ENCODE results near the gene SP3.

The SP3 gene

DNA sequence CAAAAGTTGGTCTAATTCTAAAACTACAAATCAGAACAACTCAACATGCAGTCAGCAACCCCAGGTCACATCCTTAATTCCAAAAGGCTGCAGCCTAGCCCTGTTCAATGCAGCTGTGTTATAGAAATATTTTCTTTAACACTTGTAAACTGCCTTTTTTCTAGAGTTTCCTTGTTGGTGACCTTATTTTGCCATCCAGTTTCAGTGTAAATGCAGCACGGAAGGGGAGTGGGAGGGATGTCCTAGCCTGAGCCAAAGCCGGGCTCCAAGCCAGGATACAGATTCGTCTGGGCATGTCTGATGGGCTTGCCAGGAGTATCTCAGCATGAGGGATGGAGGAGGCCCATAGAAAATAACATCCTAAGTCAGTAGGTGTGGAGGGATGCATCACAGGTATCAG is 17.7 kb upstream of the SP3 start:
- Histone ChIP-seq H4K20me1 (ENCODE audit: insufficient read depth, low read length) (no peaks in the 10 kb centered on the region), H3K4me1 (ENCODE audit: insufficient read depth, low read length) (no peaks in the 10 kb centered on the region), H3K9ac (ENCODE audit: low read depth, low read length) (no peak overlapping the region), H3K79me2 (ENCODE audit: insufficient read depth, low read length) (no peaks in the 10 kb centered on the region), H2AFZ (ENCODE audit: low read depth, low read length) (no peak overlapping the region), H3K9me3 (ENCODE audit: insufficient read depth, low read length, severe bottlenecking) (no peaks in the 10 kb centered on the region), H3K27me3 (ENCODE audit: insufficient read depth, low read length, poor library complexity) (no peaks in the 10 kb centered on the region), H3K4me2 (ENCODE audit: insufficient read depth, low read length) (no peak overlapping the region), H3K36me3 (ENCODE audit: insufficient read depth, low read length) (no peaks in the 10 kb centered on the region), H3K4me3 (ENCODE audit: low read depth in 1 of 2, low read length in 2 of 2) (no peak overlapping the region), H3K27ac (ENCODE audit: low read length) (no peak overlapping the region)
- no peak for TF ChIP-seq CTCF (IDR thresholded peaks at IDR 0.05; ENCODE audit: borderline replicate concordance, extremely low read depth, low read length, poor library complexity, severe bottlenecking)
- no peak for ATAC-seq (ENCODE audit: insufficient read depth, low read depth)
- DNase-seq, result no peak

DNA sequence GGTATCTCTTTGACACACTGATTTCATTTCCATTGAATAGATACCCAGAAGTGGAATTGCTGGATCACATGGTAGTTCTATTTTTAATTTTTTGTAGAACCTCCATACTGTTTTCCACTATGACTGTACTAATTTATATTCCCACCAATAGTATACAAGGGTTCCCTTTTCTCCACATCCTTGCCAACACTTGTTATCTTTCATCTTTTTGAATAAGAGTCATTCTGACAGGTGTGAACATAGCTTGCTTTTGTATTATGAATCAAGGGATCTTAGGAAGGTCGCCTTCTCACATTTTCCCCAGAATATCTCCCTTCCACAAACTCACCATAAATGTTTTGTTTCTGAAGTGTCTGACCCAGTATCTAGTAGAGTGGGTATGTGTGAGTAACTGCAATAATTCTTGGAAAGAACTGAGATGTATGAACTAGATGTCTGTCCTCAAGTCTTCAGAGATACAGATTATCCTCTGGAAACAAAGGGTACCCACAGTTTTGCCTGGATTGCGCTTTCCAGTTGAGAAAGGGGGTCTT is 17.1 kb upstream of the SP3 start:
- no peaks in the 10 kb centered on the region for H3K9me3 ChIP-seq (ENCODE audit: insufficient read depth, low read length, severe bottlenecking)
- no peaks in the 10 kb centered on the region for H3K79me2 ChIP-seq (ENCODE audit: insufficient read depth, low read length)
- H3K27me3 ChIP-seq (ENCODE audit: insufficient read depth, low read length, poor library complexity), result no peaks in the 10 kb centered on the region
- no peaks in the 10 kb centered on the region for H3K36me3 ChIP-seq (ENCODE audit: insufficient read depth, low read length)
- DNase-seq, result no peak
- ATAC-seq (ENCODE audit: insufficient read depth, low read depth), result no peak
- no peak overlapping the region for H3K27ac ChIP-seq (ENCODE audit: low read length)
- H3K4me3 ChIP-seq (ENCODE audit: low read depth in 1 of 2, low read length in 2 of 2), result no peak overlapping the region
- no peaks in the 10 kb centered on the region for H4K20me1 ChIP-seq (ENCODE audit: insufficient read depth, low read length)
- no peaks in the 10 kb centered on the region for H3K4me1 ChIP-seq (ENCODE audit: insufficient read depth, low read length)
- no peak overlapping the region for H3K4me2 ChIP-seq (ENCODE audit: insufficient read depth, low read length)
- no peak for TF ChIP-seq EZH2 (IDR thresholded peaks at IDR 0.05; ENCODE audit: borderline replicate concordance, low read depth, low read length, severe bottlenecking)
- no peak for TF ChIP-seq CTCF (IDR thresholded peaks at IDR 0.05; ENCODE audit: borderline replicate concordance, extremely low read depth, low read length, poor library complexity, severe bottlenecking)
- no peak overlapping the region for H2AFZ ChIP-seq (ENCODE audit: low read depth, low read length)
- H3K9ac ChIP-seq (ENCODE audit: low read depth, low read length), result no peak overlapping the region

- H3K27me3 ChIP-seq (ENCODE audit: insufficient read depth, low read length, poor library complexity), result no peaks in the 10 kb centered on the region
- TF ChIP-seq EZH2 (IDR thresholded peaks at IDR 0.05; ENCODE audit: borderline replicate concordance, low read depth, low read length, severe bottlenecking) (no peak), CTCF (IDR thresholded peaks at IDR 0.05; ENCODE audit: borderline replicate concordance, extremely low read depth, low read length, poor library complexity, severe bottlenecking) (no peak)
- H3K4me1 ChIP-seq (ENCODE audit: insufficient read depth, low read length), result no peaks in the 10 kb centered on the region
Observed at GRCh38 chr2:173981520-173981919, 16.3 kb upstream of the SP3 start.

More at GRCh38 chr2:173981520-173981919, 16.3 kb upstream of the SP3 start:
- ATAC-seq (ENCODE audit: insufficient read depth, low read depth) (no peak), DNase-seq (no peak)
- Histone ChIP-seq H3K36me3 (ENCODE audit: insufficient read depth, low read length) (no peaks in the 10 kb centered on the region), H3K27ac (ENCODE audit: low read length) (no peak overlapping the region), H4K20me1 (ENCODE audit: insufficient read depth, low read length) (no peaks in the 10 kb centered on the region), H3K9ac (ENCODE audit: low read depth, low read length) (no peak overlapping the region), H3K9me3 (ENCODE audit: insufficient read depth, low read length, severe bottlenecking) (no peaks in the 10 kb centered on the region), H2AFZ (ENCODE audit: low read depth, low read length) (no peak overlapping the region), H3K79me2 (ENCODE audit: insufficient read depth, low read length) (no peaks in the 10 kb centered on the region), H3K4me2 (ENCODE audit: insufficient read depth, low read length) (no peak overlapping the region), H3K4me3 (ENCODE audit: low read depth in 1 of 2, low read length in 2 of 2) (no peak overlapping the region)

Data from DND-41 (cell line).